GM23338 (cell line): ENCODE measurements around the gene ZNF48. TPM values are rescaled to one million over a fixed set of nuclear protein-coding genes. Genes with fewer than 3 reads are reported as not detected.

Experiments
- ATAC-seq: fragments of 200-7000 bp; cut with Tn5 transposase; 3 replicates; pipeline ENCODE4 v1.9.1; 2020
- DNase-seq: peaks from one replicate; pipeline ENCODE4 v3.0.0-alpha.2; 2015; ENCODE audit warnings: low spot score
- H2AFZ ChIP-seq: fragments of 200-600 bp; sonication (generic); 2 replicates; pipeline ENCODE4 v1.8.0; 2016; ENCODE audit warnings: antibody characterized with exemption, mild to moderate bottlenecking, moderate library complexity
- H3F3A ChIP-seq: fragments of 200-600 bp; sonication (generic); replicated peaks from 2 replicates; pipeline ENCODE4 v1.8.0; 2017; ENCODE audit warnings: antibody characterized with exemption, mixed run types, low read depth
- H3K27ac ChIP-seq: fragments of 200-600 bp; sonication (generic); 2 replicates; pipeline ENCODE4 v1.6.1; 2016; ENCODE audit warnings: low read depth
- H3K27me3 ChIP-seq: fragments of 200-600 bp; sonication (generic); 2 replicates; pipeline ENCODE4 v1.8.0; 2016; ENCODE audit warnings: mild to moderate bottlenecking, mixed run types, moderate library complexity; ENCODE audit not compliant: insufficient read depth
- H3K36me3 ChIP-seq: fragments of 200-600 bp; sonication (generic); 2 replicates; pipeline ENCODE4 v1.8.0; 2016; ENCODE audit warnings: mild to moderate bottlenecking; ENCODE audit not compliant: insufficient read depth
- H3K4me1 ChIP-seq: fragments of 200-600 bp; sonication (generic); 2 replicates; pipeline ENCODE4 v1.8.0; 2016; ENCODE audit warnings: mild to moderate bottlenecking, moderate library complexity; ENCODE audit not compliant: insufficient read depth
- H3K4me2 ChIP-seq: fragments of 200-600 bp; sonication (generic); 2 replicates; pipeline ENCODE4 v1.7.1; 2017; ENCODE audit warnings: mixed run types
- H3K4me3 ChIP-seq: fragments of 200-600 bp; sonication (generic); 2 replicates; pipeline ENCODE4 v1.6.1; 2016; ENCODE audit warnings: mixed run types
- H3K79me2 ChIP-seq: fragments of 200-600 bp; sonication (generic); replicated peaks from 2 replicates; pipeline ENCODE4 v1.8.0; 2017; ENCODE audit warnings: mild to moderate bottlenecking; ENCODE audit not compliant: insufficient read depth
- H3K9me2 ChIP-seq: fragments of 200-600 bp; sonication (generic); 2 replicates; pipeline ENCODE4 v1.8.0; 2017; ENCODE audit not compliant: insufficient read depth
- H4K20me1 ChIP-seq: fragments of 200-600 bp; sonication (generic); replicated peaks from 2 replicates; pipeline ENCODE4 v1.8.0; 2017; ENCODE audit warnings: mild to moderate bottlenecking; ENCODE audit not compliant: insufficient read depth
- H3K27ac Mint-ChIP-seq: 2 replicates; pipeline ENCODE4 v1.8.0; 2020; ENCODE audit warnings: inconsistent platforms, mild to moderate bottlenecking, moderate library complexity, mixed read lengths
- H3K27me3 Mint-ChIP-seq: 3 replicates; pipeline ENCODE4 v1.8.0; 2022; ENCODE audit warnings: low read depth, mild to moderate bottlenecking, moderate library complexity, mixed read lengths, inconsistent platforms; ENCODE audit not compliant: insufficient read depth, poor library complexity
- H3K36me3 Mint-ChIP-seq: 3 replicates; pipeline ENCODE4 v1.8.0; 2021; ENCODE audit warnings: low read depth, mild to moderate bottlenecking, inconsistent platforms, moderate library complexity, mixed read lengths
- H3K4me1 Mint-ChIP-seq: 3 replicates; pipeline ENCODE4 v1.8.0; 2020; ENCODE audit warnings: mild to moderate bottlenecking, inconsistent platforms, mixed read lengths
- H3K4me3 Mint-ChIP-seq: 3 replicates; pipeline ENCODE4 v1.8.0; 2021; ENCODE audit warnings: moderate library complexity, mild to moderate bottlenecking, inconsistent platforms, mixed read lengths
- H3K9me3 Mint-ChIP-seq: 3 replicates; pipeline ENCODE4 v1.8.0; 2020; ENCODE audit warnings: moderate library complexity, mild to moderate bottlenecking, inconsistent platforms, mixed read lengths
- REST ChIP-seq: IDR thresholded peaks from one replicate; pipeline ENCODE4 v1.6.1; 2018; ENCODE audit warnings: antibody characterized with exemption; ENCODE audit not compliant: unreplicated experiment
- ZNF462 ChIP-seq: fragments of 250-450 bp; sonication (Bioruptor Pico); IDR thresholded peaks from 2 replicates; pipeline ENCODE4 v1.5.0; 2020; ENCODE audit warnings: mild to moderate bottlenecking, moderate library complexity
- polyA plus RNA-seq: library from polyadenylated mRNA; unstranded; fragments of >200 nt; fragmentation: Nextera tagmentation; extraction: Ambion mirVana; gene quantifications from 2 replicates; pipeline ENCODE4 v1.2.1, GENCODE V29; 2016
- total RNA-seq: library from RNA; depleted of rRNA; stranded (reverse); fragments of >200 nt; shearing (Covaris generic); gene quantifications from 2 replicates; pipeline ENCODE4 v1.2.3, GENCODE V29; 2014

Gene ZNF48
- total and polyA plus RNA-seq, 2 experiments from 2014 or later, result 4.8 to 44.3 TPM

- Histone ChIP-seq H3K27ac (no peak overlapping the region), H3F3A (0 out of 2 replicates have a peak, but pooled peaks cover 9% of the 10 kb centered on the region), H3K4me2 (no peak overlapping the region), H4K20me1 (no peaks in the 10 kb centered on the region), H3K4me3 (no peak overlapping the region), H3K79me2 (no peaks in the 10 kb centered on the region), H2AFZ (no peak overlapping the region), H3K36me3 (peaks cover 7% of the 10 kb centered on the region; the same call in 1 of the 2 replicates), H3K9me2 (no peaks in the 10 kb centered on the region), H3K4me1 (no peaks in the 10 kb centered on the region), H3K27me3 (no peaks in the 10 kb centered on the region)
- Mint-ChIP-seq H3K27ac (no peak overlapping the region), H3K4me3 (no peak overlapping the region), H3K36me3 (peaks cover 37% of the 10 kb centered on the region), H3K9me3 (no peaks in the 10 kb centered on the region), H3K4me1 (no peaks in the 10 kb centered on the region), H3K27me3 (peaks cover 6% of the 10 kb centered on the region)
- DNase-seq (no peak), ATAC-seq (no peak)
- TF ChIP-seq ZNF462, result no peak
- TF ChIP-seq REST, result no peak
Observed at GRCh38 chr16:30348113-30348512, 47.1 kb upstream of the ZNF48 start.
